Natural killer cell treated with Interleukin-12 subunit alpha and Interleukin-12 subunit beta and Interleukin-15 and Interleukin-18, amount 100 ng/mL, for 72 hours (primary cell): ENCODE results near the gene MINDY2. TPM values are rescaled to one million over a fixed set of nuclear protein-coding genes. Genes with fewer than 3 reads are reported as not detected.
"Not testable (repeated sequence)": the region's sequence is repeated elsewhere in the genome, so short reads cannot be mapped to it uniquely, and the experiment has no call there.

Experiments
- ATAC-seq, 2 donors: fragments of 150-1000 bp; cut with Tn5 transposase in 1 of 2; sonication (Bioruptor Pico), chemical (Tn5 transposase) in 1 of 2; 2 replicates each; pipeline ENCODE4 v1.10.0; 2021
- DNase-seq: peaks from one replicate; pipeline ENCODE4 v3.0.0; 2022; ENCODE audit warnings: low spot score
- H3K27ac Mint-ChIP-seq, 2 donors: 1 replicate in 1 of 2; 2 replicates in 1 of 2; pipeline ENCODE4 v1.8.0; 2022; ENCODE audit warnings: mixed read lengths in 2 of 2, mild to moderate bottlenecking in 1 of 2, moderate library complexity in 1 of 2
- H3K27me3 Mint-ChIP-seq, 2 donors: 1 replicate in 1 of 2; 2 replicates in 1 of 2; pipeline ENCODE4 v1.8.0; 2022; ENCODE audit warnings: mixed read lengths in 2 of 2
- H3K36me3 Mint-ChIP-seq: one replicate; pipeline ENCODE4 v1.8.0; 2022; ENCODE audit warnings: mixed read lengths
- H3K4me1 Mint-ChIP-seq, 2 donors: 1 replicate in 1 of 2; 2 replicates in 1 of 2; pipeline ENCODE4 v1.8.0; 2022; ENCODE audit warnings: low read depth in 2 of 2, mixed read lengths in 2 of 2, mild to moderate bottlenecking in 1 of 2
- H3K4me3 Mint-ChIP-seq: one replicate; pipeline ENCODE4 v1.8.0; 2022; ENCODE audit warnings: mixed read lengths
- H3K9me3 Mint-ChIP-seq: 2 replicates; pipeline ENCODE4 v1.8.0; 2022; ENCODE audit warnings: mixed read lengths
- total RNA-seq, 2 donors: library from RNA; stranded (reverse); gene quantifications; one replicate each; pipeline ENCODE4 v1.2.3, GENCODE V29; 2022

The MINDY2 gene
- total RNA-seq, 2 donors from 2014 or later: 11.9 to 15.1 TPM

DNA sequence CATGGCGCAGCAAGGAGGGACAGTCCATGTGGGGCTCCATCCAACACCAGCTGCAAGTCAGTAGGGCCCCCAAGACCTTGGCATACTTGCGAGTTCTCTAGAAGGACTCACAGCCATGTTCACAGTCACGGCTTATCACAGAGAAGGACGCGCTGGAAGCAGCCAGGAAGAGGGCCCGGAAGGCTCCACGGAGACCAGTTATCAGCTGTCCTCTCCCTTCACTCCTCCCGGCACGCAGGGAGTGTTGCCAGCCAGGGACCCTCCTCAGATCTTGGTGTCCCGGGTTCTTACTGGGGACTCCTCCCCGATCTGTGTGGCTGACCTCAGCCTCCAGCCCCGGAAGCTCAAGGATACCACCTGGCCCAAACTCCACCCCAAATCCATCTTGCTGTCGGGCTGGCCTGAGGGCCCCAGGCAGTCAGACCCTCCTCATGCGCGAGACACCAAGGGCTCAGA, 94.4 kb downstream of the MINDY2 start:
- peaks cover 0 to 6% of the 10 kb centered on the region in 2 donors for H3K4me1 Mint-ChIP-seq
- H3K4me3 Mint-ChIP-seq: no peak overlapping the region
- H3K36me3 Mint-ChIP-seq: no peaks in the 10 kb centered on the region
- peak in 1 of 2 donors; percentile 34 for ATAC-seq
- H3K27me3 Mint-ChIP-seq: peaks cover 6 to 8% of the 10 kb centered on the region in 2 donors
- DNase-seq: no peak
- H3K27ac Mint-ChIP-seq: no peak overlapping the region
- no peaks in the 10 kb centered on the region for H3K9me3 Mint-ChIP-seq

- Mint-ChIP-seq H3K27ac (no peak overlapping the region), H3K36me3 (no peaks in the 10 kb centered on the region), H3K9me3 (no peaks in the 10 kb centered on the region), H3K4me1 (peaks cover 0 to 6% of the 10 kb centered on the region in 2 donors), H3K4me3 (no peak overlapping the region), H3K27me3 (peaks cover 6 to 8% of the 10 kb centered on the region in 2 donors)
- no peak for ATAC-seq
- DNase-seq: no peak
Measured at GRCh38 chr15:58867926-58868325, 96.8 kb downstream of the MINDY2 start.

DNA sequence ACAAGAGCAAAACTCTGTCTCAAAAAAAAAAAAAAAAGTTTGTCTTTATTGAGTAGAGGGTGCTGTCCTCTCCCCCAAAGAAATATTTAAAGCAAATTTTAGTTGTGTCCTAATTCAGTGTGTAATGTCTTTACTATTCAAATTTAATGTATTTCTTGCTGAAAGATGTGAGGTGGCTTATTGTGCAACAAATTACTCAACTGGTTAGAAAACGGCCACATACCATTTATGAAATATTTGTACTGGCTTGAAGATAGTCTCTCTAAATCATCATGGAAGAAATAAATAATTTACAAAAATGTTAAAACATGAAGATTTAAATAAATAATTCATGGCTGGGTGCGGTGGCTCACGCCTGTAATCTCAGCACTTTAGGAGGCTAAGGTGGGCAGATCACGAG, 99.3 kb downstream of the MINDY2 start:
- Mint-ChIP-seq H3K27ac (no peak overlapping the region), H3K9me3 (no peaks in the 10 kb centered on the region), H3K27me3 (no peaks in the 10 kb centered on the region), H3K4me3 (no peak overlapping the region), H3K36me3 (no peaks in the 10 kb centered on the region), H3K4me1 (no peaks in the 10 kb centered on the region)
- no peak for ATAC-seq
- no peak for DNase-seq

- ATAC-seq (no peak), DNase-seq (no peak)
- Mint-ChIP-seq H3K9me3 (no peaks in the 10 kb centered on the region), H3K4me3 (no peak overlapping the region), H3K27me3 (no peaks in the 10 kb centered on the region), H3K4me1 (no peaks in the 10 kb centered on the region), H3K27ac (no peak overlapping the region), H3K36me3 (peaks cover 11% of the 10 kb centered on the region)
Measured at GRCh38 chr15:58873267-58873666, 102.2 kb downstream of the MINDY2 start.

GRCh38 chr15:58875343-58875742, 104.2 kb downstream of the MINDY2 start:
- ATAC-seq (no peak), DNase-seq (no peak)
- H3K36me3 Mint-ChIP-seq: peaks cover 24% of the 10 kb centered on the region
- no peak overlapping the region for H3K4me3 Mint-ChIP-seq
- no peaks in the 10 kb centered on the region for H3K9me3 Mint-ChIP-seq
- H3K4me1 Mint-ChIP-seq: no peaks in the 10 kb centered on the region
- no peaks in the 10 kb centered on the region for H3K27me3 Mint-ChIP-seq
- H3K27ac Mint-ChIP-seq: peak overlapping the region in 1 of 2 donors; percentile 45

- Mint-ChIP-seq H3K9me3 (no peaks in the 10 kb centered on the region), H3K4me1 (no peaks in the 10 kb centered on the region), H3K36me3 (peaks cover 28% of the 10 kb centered on the region), H3K27me3 (no peaks in the 10 kb centered on the region), H3K4me3 (no peak overlapping the region), H3K27ac (no peak overlapping the region)
- DNase-seq: no peak
- ATAC-seq: no peak
Measured at GRCh38 chr15:58876306-58877106, 105.4 kb downstream of the MINDY2 start.

DNA sequence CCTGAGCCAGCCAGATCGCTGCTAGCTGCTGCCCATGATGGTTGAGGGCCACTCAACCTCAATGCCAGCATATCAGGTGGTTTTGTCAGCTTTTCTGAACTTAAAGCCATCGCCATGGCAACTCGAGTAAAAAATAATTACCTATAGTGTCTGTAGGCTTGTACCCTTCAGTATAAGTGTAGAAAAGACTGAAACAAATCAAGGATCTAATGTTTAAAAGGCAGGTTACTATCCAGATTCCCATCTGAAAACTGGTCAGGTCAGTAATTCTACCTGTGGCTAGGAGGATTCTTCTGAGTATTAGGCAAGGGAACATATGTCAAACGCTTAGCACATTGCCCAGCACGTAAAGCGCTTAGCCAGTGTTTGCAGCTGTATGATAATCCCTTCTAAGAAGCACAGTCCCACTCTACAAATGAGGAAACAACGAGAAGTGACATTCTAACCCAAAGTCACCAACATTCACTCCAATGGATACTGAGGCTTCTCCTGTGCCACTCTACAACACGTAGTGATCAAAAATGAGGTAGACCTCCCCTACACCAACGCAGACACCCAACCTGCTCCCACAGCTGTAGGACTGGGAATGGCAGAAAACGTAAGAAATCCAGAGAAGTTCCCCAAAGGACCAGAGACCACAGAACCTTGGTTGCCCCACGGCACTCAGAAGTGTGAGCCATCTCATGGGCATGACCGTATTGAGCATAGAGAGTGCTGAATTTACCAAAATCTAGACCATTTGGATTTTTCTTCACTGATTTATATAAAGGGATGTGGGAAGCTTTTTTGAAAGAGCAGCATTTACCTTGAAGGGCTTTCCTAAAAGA, 107.1 kb downstream of the MINDY2 start:
- Mint-ChIP-seq H3K36me3 (peaks cover 41% of the 10 kb centered on the region), H3K27me3 (no peaks in the 10 kb centered on the region), H3K27ac (no peak overlapping the region), H3K4me3 (no peak overlapping the region), H3K4me1 (peaks cover 0 to 3% of the 10 kb centered on the region in 2 donors), H3K9me3 (no peaks in the 10 kb centered on the region)
- DNase-seq: no peak
- no peak for ATAC-seq

- H3K27ac Mint-ChIP-seq: no peak overlapping the region
- no peaks in the 10 kb centered on the region for H3K27me3 Mint-ChIP-seq
- DNase-seq (no peak), ATAC-seq (no peak)
- peaks cover 47% of the 10 kb centered on the region for H3K36me3 Mint-ChIP-seq
- peaks cover 0 to 6% of the 10 kb centered on the region in 2 donors for H3K4me1 Mint-ChIP-seq
- H3K9me3 Mint-ChIP-seq: no peaks in the 10 kb centered on the region
- H3K4me3 Mint-ChIP-seq: no peak overlapping the region
Measured at GRCh38 chr15:58880320-58880719, 109.2 kb downstream of the MINDY2 start.

- Mint-ChIP-seq H3K4me1 (peaks cover 0 to 9% of the 10 kb centered on the region in 2 donors), H3K27ac (peak overlapping the region in 1 of 2 donors; percentile 32), H3K27me3 (no peaks in the 10 kb centered on the region), H3K36me3 (peaks cover 52% of the 10 kb centered on the region), H3K9me3 (no peaks in the 10 kb centered on the region), H3K4me3 (no peak overlapping the region)
- DNase-seq: no peak
- ATAC-seq: no peak
Measured at GRCh38 chr15:58882243-58882642, 111.1 kb downstream of the MINDY2 start.

DNA sequence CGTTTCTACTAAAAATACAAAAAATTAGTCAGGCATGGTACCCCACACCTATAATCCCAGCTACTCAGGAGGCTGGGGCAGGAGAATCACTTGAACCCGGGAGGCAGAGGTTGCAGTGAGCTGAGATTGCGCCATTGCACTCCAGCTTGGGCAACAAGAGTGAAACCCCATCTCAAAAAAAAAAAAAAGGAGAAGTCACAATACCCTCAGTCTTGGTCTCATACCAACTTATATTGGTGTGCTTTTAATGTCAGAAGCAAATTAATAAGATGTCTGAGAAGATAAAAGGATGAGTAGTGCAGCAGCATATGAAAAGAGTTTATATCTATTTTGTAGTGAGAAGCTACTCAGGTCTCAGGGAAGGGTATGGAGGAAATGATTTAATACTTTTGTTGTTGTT, 112.8 kb downstream of the MINDY2 start:
- not testable (repeated sequence) for H3K9me3 Mint-ChIP-seq, H3K27ac Mint-ChIP-seq, DNase-seq

DNA sequence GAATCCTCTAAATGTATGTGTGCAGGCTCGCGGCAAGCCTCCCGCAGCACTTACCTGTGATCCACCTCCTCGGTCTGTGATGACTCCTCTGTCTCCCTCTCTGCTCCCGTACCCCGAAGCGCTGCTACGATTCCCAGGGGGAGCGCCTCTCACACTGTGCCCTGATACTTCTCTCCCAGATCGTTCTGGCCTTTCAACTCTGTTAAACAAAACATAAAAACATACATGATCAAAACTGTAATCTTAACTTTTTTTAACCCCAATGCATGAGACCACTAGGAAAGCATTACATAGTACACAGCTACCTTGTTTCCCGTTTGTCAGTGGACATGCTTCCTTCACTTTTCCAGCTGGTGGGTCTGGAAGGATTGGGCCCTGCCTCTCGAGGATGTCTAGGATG, 115.8 kb downstream of the MINDY2 start:
- no peak for DNase-seq
- no peak overlapping the region for H3K4me3 Mint-ChIP-seq
- no peaks in the 10 kb centered on the region for H3K9me3 Mint-ChIP-seq
- ATAC-seq: no peak
- no peak overlapping the region for H3K27ac Mint-ChIP-seq
- peaks cover 5 to 9% of the 10 kb centered on the region in 2 donors for H3K4me1 Mint-ChIP-seq
- H3K36me3 Mint-ChIP-seq: peaks cover 59% of the 10 kb centered on the region
- no peaks in the 10 kb centered on the region for H3K27me3 Mint-ChIP-seq

More for the DNA sequence above, 112.8 kb downstream of the MINDY2 start:
- not testable (repeated sequence) for H3K4me1 Mint-ChIP-seq, H3K27me3 Mint-ChIP-seq, ATAC-seq, H3K4me3 Mint-ChIP-seq
- H3K36me3 Mint-ChIP-seq: peaks cover 63% of the 10 kb centered on the region

GRCh38 chr15:58889363-58889762, 118.3 kb downstream of the MINDY2 start:
- Mint-ChIP-seq H3K27me3 (no peaks in the 10 kb centered on the region), H3K9me3 (no peaks in the 10 kb centered on the region), H3K4me1 (peaks cover 5 to 6% of the 10 kb centered on the region in 2 donors), H3K36me3 (peaks cover 74% of the 10 kb centered on the region), H3K4me3 (no peak overlapping the region), H3K27ac (no peak overlapping the region)
- no peak for DNase-seq
- ATAC-seq: no peak

DNA sequence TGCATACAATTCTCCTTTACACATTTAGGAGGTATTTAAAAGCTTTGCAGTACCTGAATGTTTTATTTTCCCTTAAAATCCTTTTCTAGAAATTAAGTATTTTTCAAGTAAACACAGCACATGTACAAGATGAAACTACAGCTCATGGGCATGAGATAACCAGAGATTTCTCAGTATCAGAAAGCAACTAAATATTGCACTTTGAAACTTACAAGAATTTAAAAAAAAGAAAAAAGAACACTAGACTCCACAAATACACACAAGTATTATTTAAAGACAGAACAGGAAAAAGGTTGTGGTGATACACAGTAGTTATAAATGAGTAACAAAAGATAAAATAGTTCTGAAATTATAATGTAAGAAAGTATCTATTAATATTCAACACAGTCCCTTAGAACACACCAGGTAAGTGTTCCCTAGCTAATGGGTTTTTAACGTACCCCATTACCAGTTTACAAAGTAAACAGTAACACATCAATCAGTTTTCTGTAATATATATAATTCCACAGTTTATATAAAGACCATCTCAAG, 127.1 kb downstream of the MINDY2 start:
- no peaks in the 10 kb centered on the region for H3K9me3 Mint-ChIP-seq
- H3K27ac Mint-ChIP-seq: no peak overlapping the region
- peaks cover 37% of the 10 kb centered on the region for H3K36me3 Mint-ChIP-seq
- DNase-seq (no peak), ATAC-seq (no peak)
- peaks cover 3 to 15% of the 10 kb centered on the region in 2 donors for H3K4me1 Mint-ChIP-seq
- no peak overlapping the region for H3K4me3 Mint-ChIP-seq
- H3K27me3 Mint-ChIP-seq: no peaks in the 10 kb centered on the region

DNA sequence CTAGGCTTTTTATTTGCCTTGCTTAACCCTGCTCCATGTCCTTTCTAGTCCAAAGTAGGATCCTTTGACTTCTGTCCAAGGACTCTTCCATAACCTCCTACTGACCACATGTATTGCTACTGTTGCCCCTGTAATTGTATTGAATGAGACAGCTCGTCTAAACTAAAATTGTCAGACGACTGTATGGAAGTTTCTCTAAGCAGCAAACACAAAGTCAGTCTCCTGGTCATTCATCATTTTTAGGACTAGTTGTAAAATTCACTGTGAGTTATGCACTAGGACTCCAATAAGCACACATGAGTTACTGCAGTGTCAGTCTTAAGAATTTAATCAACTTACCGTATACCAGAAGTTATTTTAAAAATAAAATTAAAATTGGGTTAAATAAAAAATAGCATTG, 129.5 kb downstream of the MINDY2 start:
- Mint-ChIP-seq H3K9me3 (no peaks in the 10 kb centered on the region), H3K36me3 (peaks cover 17% of the 10 kb centered on the region), H3K27me3 (no peaks in the 10 kb centered on the region), H3K4me1 (peaks cover 3 to 11% of the 10 kb centered on the region in 2 donors), H3K27ac (no peak overlapping the region), H3K4me3 (no peak overlapping the region)
- no peak for ATAC-seq
- DNase-seq: no peak
